KMS-11 (cell line): Measurements from ENCODE around the gene NFIB.

Experiments used
- H2AFZ ChIP-seq: fragments of 200-600 bp; sonication (generic); 2 replicates; pipeline ENCODE4 v1.6.1; 2016; ENCODE audit warnings: antibody characterized with exemption, mixed run types, low read depth
- H3K27ac ChIP-seq: fragments of 200-600 bp; sonication (generic); 2 replicates; pipeline ENCODE4 v1.6.1; 2016; ENCODE audit warnings: mild to moderate bottlenecking, mixed run types
- H3K27me3 ChIP-seq: fragments of 200-600 bp; sonication (generic); 2 replicates; pipeline ENCODE4 v1.6.1; 2017; ENCODE audit warnings: mild to moderate bottlenecking, low read depth, mixed run types, moderate library complexity; ENCODE audit not compliant: insufficient read depth
- H3K36me3 ChIP-seq: fragments of 200-600 bp; sonication (generic); 2 replicates; pipeline ENCODE4 v1.6.1; 2017; ENCODE audit warnings: mild to moderate bottlenecking, mixed run types; ENCODE audit not compliant: insufficient read depth
- H3K4me1 ChIP-seq: fragments of 200-600 bp; sonication (generic); 2 replicates; pipeline ENCODE4 v1.6.1; 2016; ENCODE audit warnings: mild to moderate bottlenecking, low read depth, mixed run types; ENCODE audit not compliant: poor library complexity, severe bottlenecking
- H3K4me2 ChIP-seq: fragments of 200-600 bp; sonication (generic); 2 replicates; pipeline ENCODE4 v1.7.0; 2016; ENCODE audit warnings: mild to moderate bottlenecking, mixed run types
- H3K4me3 ChIP-seq: fragments of 200-600 bp; sonication (generic); IDR thresholded peaks from 2 replicates; pipeline ENCODE4 v1.6.1; 2017; ENCODE audit warnings: low read depth, low read length, mixed read lengths; ENCODE audit not compliant: insufficient read depth
- H3K79me2 ChIP-seq: fragments of 200-600 bp; sonication (generic); 2 replicates; pipeline ENCODE4 v1.6.1; 2016; ENCODE audit warnings: low read depth, mixed run types; ENCODE audit not compliant: insufficient read depth
- H3K9ac ChIP-seq: fragments of 200-600 bp; sonication (generic); 2 replicates; pipeline ENCODE4 v1.6.1; 2016; ENCODE audit warnings: mild to moderate bottlenecking, mixed run types
- H4K20me1 ChIP-seq: fragments of 200-600 bp; sonication (generic); 2 replicates; pipeline ENCODE4 v1.6.1; 2016; ENCODE audit warnings: mild to moderate bottlenecking, mixed run types; ENCODE audit not compliant: insufficient read depth
- CTCF ChIP-seq: fragments of 200-600 bp; sonication (generic); conservative IDR thresholded peaks from 2 replicates; pipeline ENCODE4 v1.6.1; 2017; ENCODE audit warnings: low read depth, mild to moderate bottlenecking, antibody characterized with exemption, low read length, moderate library complexity, mixed read lengths

The NFIB gene

DNA sequence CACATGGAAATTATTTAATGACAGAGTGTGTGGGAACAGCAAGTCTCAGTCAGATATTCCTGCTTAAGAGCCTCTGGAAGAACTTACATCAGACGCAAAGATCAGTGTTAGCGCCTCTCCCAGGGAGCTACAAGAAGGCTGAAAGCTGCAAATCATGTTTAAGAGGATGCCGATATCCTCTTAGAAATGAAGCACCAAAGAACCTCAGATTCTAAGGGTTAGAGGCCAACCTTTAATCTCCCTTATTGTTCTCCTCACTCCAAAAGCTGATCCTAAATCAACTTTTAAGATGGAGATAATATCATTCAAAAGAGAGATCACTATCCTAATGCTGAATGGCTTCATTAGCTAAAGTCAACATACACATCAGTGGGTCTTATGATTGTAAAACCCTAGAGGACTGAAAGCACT lies 160.6 kb downstream of the NFIB start:
- Histone ChIP-seq H4K20me1 (peaks cover 3% of the 10 kb centered on the region; the same call in 1 of the 2 replicates), H3K79me2 (no peaks in the 10 kb centered on the region), H3K27ac (no peak overlapping the region), H3K4me3 (no peak overlapping the region), H3K36me3 (no peaks in the 10 kb centered on the region), H3K9ac (no peak overlapping the region), H3K4me2 (no peak overlapping the region), H2AFZ (no peak overlapping the region), H3K4me1 (peaks cover 17% of the 10 kb centered on the region), H3K27me3 (peaks cover 45% of the 10 kb centered on the region)
- no peak for TF ChIP-seq CTCF

- H3K9ac ChIP-seq: no peak overlapping the region
- 0 out of 2 replicates have a peak, but pooled peaks cover 3% of the 10 kb centered on the region for H4K20me1 ChIP-seq
- H3K27me3 ChIP-seq: peaks cover 26% of the 10 kb centered on the region
- no peak overlapping the region for H2AFZ ChIP-seq
- no peak for TF ChIP-seq CTCF
- no peaks in the 10 kb centered on the region for H3K36me3 ChIP-seq
- no peak overlapping the region for H3K27ac ChIP-seq
- no peak overlapping the region for H3K4me3 ChIP-seq
- H3K79me2 ChIP-seq: no peaks in the 10 kb centered on the region
- H3K4me1 ChIP-seq: peaks cover 13% of the 10 kb centered on the region
- no peak overlapping the region for H3K4me2 ChIP-seq
Observed at GRCh38 chr9:14151451-14151850, 162.5 kb downstream of the NFIB start.

DNA sequence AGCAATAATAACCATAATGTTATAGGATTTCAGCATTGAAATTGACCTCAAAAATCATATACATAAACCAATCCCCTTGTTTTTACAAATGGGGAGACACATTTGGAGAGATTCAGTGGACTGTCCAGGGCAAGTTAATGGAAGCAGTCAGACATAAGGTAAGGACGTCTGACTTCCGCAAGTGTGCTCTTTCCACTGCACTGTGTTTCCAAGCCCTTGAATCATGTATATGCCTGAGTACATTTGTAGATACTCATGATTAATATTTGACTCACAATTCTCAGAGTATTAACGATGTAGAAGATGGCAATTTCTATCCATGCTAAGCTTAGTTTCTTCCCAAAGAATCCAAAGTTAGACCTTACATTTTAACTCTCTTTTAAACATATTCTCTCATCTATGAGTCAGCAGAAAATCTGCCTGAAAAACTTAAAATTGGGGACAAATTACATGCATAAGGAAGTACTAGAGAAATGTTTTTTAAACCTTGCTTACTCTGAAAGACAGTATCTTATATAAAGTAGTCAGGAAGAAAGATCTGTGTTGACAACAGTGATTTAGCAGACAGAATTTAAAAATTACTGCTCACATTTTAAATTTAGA lies 165.3 kb downstream of the NFIB start:
- Histone ChIP-seq H3K9ac (no peak overlapping the region), H2AFZ (no peak overlapping the region), H3K4me2 (no peak overlapping the region), H3K4me1 (no peaks in the 10 kb centered on the region), H3K27me3 (peaks cover 2% of the 10 kb centered on the region; the same call in 1 of the 2 replicates), H3K79me2 (no peaks in the 10 kb centered on the region), H3K4me3 (no peak overlapping the region), H3K36me3 (no peaks in the 10 kb centered on the region), H3K27ac (no peak overlapping the region), H4K20me1 (no peaks in the 10 kb centered on the region)
- no peak for TF ChIP-seq CTCF

DNA sequence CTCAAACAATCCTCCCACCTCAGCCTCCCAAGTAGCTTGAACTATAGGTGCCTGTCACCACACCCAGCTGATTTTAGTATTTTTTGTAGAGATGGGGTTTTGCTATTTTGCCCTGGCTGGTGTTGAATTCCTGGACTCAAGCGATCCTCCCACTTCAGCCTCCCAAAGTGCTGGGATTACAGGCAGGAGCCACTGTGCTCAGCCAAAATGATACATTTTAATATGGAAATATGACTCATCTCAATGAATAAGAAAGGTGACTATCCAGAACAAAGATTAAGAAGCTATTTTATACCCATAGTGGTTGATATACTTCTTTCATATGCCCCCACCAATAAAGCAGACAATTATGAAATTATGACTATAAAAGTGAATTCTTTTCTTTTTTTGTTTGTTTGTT lies 166.2 kb downstream of the NFIB start:
- Histone ChIP-seq H3K4me2 (no peak overlapping the region), H2AFZ (no peak overlapping the region), H3K27me3 (no peaks in the 10 kb centered on the region; the same call in 1 of the 2 replicates), H3K4me1 (no peaks in the 10 kb centered on the region), H3K9ac (no peak overlapping the region), H3K4me3 (no peak overlapping the region), H3K79me2 (no peaks in the 10 kb centered on the region), H4K20me1 (no peaks in the 10 kb centered on the region), H3K27ac (no peak overlapping the region), H3K36me3 (no peaks in the 10 kb centered on the region)
- TF ChIP-seq CTCF: no peak
